Activated naive CD4-positive, alpha-beta T cell treated with anti-CD3 and anti-CD28 coated beads, Interleukin-2, amount 50 U/mL, for 72 hours (primary cell): Measurements from ENCODE around the gene XXYLT1. TPM values are rescaled to one million over a fixed set of nuclear protein-coding genes. Genes with fewer than 3 reads are reported as not detected.

Experiments used
- ATAC-seq, 2 donors: fragments of 150-1000 bp; cut with Tn5 transposase; 2 replicates each; pipeline ENCODE4 v1.10.0; 2021; ENCODE audit warnings: mild to moderate bottlenecking in 2 of 2, moderate library complexity in 2 of 2
- DNase-seq, 2 donors: peaks; one replicate each; pipeline ENCODE4 v3.0.0; 2021 to 2022; ENCODE audit warnings: low spot score in 2 of 2
- H3K27ac Mint-ChIP-seq, 2 donors: one replicate each; pipeline ENCODE4 v1.8.0; 2022; ENCODE audit warnings: mild to moderate bottlenecking in 2 of 2, mixed read lengths in 2 of 2
- H3K36me3 Mint-ChIP-seq, 2 donors: one replicate each; pipeline ENCODE4 v1.8.0; 2022; ENCODE audit warnings: mixed read lengths in 2 of 2
- H3K9me3 Mint-ChIP-seq, 2 donors: one replicate each; pipeline ENCODE4 v1.8.0; 2022; ENCODE audit warnings: mixed read lengths in 2 of 2
- total RNA-seq, 2 donors: library from RNA; stranded (reverse); gene quantifications; one replicate each; pipeline ENCODE4 v1.2.3, GENCODE V29; 2022

Gene XXYLT1
- total RNA-seq, 2 donors from 2014 or later: 3.4 to 6.1 TPM

DNA sequence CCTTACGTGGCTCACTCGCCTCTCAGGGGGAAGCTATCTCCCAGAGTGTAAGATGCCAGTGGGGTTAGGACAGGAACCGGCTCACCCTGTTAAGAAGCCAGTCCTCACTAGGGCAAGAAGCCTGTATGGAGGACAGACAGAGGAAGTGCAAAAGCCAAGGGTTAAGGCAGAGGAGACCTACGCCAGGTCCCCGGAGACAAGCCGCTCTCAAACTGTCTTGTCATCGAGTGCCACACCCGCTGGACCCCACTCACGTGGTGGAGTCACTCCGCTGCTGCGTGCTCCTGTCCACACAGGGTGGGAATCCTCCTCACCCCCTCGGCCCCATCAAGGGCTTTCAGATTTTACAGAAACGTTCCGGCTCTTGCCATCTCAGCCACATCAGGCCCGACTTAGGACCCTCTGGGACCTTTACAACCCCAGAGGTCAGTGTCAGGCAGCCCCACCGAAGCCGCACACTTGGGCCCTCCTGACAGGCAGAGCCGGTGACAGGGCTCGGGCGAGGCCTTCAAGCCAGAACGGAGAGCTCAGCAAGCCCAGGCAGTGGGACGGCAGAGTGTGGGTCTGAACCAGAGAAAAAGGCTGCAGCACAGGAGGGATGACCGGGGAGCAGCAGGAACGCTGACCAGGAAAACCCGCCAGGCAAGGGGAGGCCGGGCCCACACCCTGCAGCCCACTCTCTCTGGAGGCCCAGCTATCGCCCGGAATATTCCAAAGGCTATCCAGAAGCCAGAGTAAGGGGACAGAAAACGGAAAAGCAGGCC lies 61.7 kb downstream of the XXYLT1 start:
- peaks cover 0 to 4% of the 10 kb centered on the region in 2 donors for H3K9me3 Mint-ChIP-seq
- DNase-seq (no peak), ATAC-seq (no peak)
- no peaks in the 10 kb centered on the region for H3K36me3 Mint-ChIP-seq
- H3K27ac Mint-ChIP-seq: no peak overlapping the region

DNA sequence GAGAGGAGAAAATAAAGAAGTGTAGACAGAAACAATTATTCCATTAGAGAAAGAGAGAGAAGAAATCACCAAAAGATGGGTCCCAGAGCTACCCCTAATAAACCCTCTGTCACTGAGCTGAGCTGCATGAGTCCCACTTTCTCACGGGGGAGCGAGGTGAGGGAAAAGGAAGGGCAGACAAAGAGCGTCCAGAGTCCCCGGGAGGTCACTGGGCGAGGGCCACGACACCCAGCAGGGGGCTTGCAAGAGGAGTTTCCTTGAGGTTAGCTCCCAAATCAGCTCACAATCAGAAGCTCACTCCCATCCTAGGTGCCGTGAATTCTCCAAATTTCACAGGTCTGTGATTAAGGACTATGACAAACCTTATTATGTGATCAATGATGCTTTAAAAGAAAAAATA lies 62.3 kb downstream of the XXYLT1 start:
- Mint-ChIP-seq H3K9me3 (peaks cover 0 to 4% of the 10 kb centered on the region in 2 donors), H3K36me3 (no peaks in the 10 kb centered on the region), H3K27ac (peak overlapping the region in 1 of 2 donors; percentile 17)
- DNase-seq (no peak), ATAC-seq (no peak)

DNA sequence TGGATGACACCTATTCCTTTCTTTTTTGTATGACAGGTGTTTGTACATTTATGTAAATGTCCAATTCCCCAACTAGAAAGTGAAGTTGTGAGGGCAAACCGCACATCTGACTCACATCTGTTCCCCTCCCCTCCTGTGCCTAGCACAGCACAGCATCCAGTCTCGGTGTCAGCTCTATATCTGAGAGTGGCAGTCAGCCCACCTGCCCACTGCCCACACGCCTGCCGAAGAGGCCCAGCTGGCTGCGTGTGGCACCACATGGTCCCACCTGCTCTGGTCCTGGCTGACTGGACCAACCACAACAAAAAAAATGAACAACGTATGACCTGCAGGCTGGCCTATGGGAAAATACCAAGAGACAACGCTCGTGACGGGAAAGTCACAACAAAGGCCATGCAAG lies 62.8 kb downstream of the XXYLT1 start:
- H3K36me3 Mint-ChIP-seq: no peaks in the 10 kb centered on the region
- H3K9me3 Mint-ChIP-seq: peaks cover 0 to 4% of the 10 kb centered on the region in 2 donors
- ATAC-seq (peak; percentile 58 to 84), DNase-seq (no peak)
- H3K27ac Mint-ChIP-seq: peak overlapping the region in 1 of 2 donors; percentile 17

DNA sequence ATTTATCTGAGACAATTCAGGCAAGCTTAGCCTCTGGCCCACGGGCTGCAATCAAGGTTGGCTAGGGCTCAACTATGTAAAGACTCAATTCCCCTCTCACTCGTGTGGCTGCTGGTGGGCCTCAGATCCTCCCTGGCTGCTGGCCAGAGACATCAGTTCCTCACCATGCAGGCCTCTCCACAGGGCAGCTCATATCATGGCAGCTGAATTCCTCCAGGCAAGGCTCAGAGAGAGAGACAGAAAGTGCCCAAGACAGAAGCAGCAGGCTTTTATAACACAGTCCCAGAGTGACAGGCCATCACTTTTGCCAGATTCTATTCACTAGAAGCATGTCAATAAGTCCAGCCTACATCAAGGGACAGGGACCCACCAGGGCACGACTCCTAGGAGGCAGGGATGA lies 63.2 kb downstream of the XXYLT1 start:
- H3K9me3 Mint-ChIP-seq: peaks cover 0 to 4% of the 10 kb centered on the region in 2 donors
- no peak overlapping the region for H3K27ac Mint-ChIP-seq
- ATAC-seq (peak in 1 of 2 donors; percentile 43), DNase-seq (no peak)
- no peaks in the 10 kb centered on the region for H3K36me3 Mint-ChIP-seq

DNA sequence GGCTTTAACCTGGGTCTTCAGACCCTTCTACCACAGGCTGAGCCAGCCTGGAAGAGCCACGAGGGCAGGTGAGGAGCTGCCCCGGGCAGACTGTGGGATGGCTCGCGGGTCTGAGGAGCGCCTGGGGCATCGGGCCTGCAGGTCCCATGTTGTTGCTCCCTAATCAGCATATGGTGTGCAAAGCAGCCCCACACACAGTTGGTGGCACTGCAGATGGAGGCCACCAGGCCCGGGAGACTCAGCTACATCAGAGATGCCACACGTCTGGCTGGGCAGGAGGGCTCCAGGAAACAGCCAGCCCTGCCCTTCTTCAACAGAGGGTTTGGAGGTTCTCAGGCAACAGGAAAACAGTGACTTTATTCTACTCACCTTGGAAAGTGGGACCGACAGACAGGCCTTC lies 63.9 kb downstream of the XXYLT1 start:
- Mint-ChIP-seq H3K27ac (no peak overlapping the region), H3K36me3 (no peaks in the 10 kb centered on the region), H3K9me3 (peaks cover 0 to 4% of the 10 kb centered on the region in 2 donors)
- DNase-seq: no peak
- ATAC-seq: no peak

DNA sequence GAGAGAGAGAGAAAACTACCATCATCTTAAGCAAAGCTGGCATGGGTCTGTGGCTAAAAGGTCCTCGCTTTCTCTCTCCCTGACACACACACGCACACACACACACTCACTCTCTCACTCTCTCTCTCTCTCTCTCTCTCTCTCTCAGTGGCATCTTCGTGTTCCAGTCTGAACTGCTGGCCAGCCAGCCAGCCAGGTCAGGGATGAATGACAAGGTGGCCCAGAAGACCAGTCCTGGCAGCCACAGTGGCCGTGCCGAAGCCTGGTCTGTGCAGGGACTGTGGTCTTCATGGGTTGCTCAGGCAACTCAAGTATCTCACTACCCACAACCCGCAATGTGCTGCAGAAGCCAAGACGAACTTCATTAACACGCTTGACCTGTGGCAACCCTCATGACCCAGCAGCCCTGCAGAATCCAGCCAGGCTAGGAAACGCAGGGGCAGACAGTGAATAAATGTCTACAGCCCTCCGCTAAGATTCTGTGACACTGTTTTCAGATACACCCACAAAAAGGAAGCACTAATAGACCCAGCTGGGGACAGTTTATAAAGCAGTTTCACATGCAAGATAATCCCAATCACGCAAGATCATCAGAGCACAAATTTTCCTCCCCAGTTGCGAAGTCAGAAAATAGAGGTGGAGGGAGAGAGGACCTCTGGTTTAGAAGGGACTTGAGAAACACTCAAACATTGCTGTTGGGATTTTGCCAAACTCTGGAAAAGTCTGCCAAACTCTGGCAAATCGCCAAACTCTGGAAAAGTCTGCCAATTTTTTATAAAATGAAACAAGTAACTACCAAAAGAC lies 66.4 kb downstream of the XXYLT1 start:
- DNase-seq (no peak), ATAC-seq (no peak)
- no peaks in the 10 kb centered on the region for H3K36me3 Mint-ChIP-seq
- H3K9me3 Mint-ChIP-seq: no peaks in the 10 kb centered on the region
- H3K27ac Mint-ChIP-seq: no peak overlapping the region

DNA sequence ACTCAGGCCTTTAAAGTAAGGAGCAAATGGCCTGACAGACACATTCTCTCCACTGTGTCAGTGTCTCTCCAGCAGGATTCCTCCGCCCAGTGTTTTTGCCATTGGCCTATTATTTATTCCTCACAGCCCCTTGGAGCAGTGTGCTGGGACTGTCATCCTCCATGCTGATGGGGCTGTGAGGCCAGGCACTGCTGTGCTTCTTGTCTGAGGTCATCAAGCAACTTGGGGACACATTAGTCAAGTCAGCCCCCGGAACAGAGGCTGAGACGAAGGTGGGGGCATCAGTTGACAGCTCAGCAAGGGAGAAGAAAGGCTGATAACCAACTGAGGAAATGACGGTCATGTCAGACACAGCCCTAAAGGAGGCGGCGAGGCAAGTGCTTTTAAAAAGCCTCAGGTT lies 67.4 kb downstream of the XXYLT1 start:
- peak in 1 of 2 donors; percentile 22 for ATAC-seq
- DNase-seq: no peak
- H3K9me3 Mint-ChIP-seq: no peaks in the 10 kb centered on the region
- H3K36me3 Mint-ChIP-seq: no peaks in the 10 kb centered on the region
- H3K27ac Mint-ChIP-seq: no peak overlapping the region

DNA sequence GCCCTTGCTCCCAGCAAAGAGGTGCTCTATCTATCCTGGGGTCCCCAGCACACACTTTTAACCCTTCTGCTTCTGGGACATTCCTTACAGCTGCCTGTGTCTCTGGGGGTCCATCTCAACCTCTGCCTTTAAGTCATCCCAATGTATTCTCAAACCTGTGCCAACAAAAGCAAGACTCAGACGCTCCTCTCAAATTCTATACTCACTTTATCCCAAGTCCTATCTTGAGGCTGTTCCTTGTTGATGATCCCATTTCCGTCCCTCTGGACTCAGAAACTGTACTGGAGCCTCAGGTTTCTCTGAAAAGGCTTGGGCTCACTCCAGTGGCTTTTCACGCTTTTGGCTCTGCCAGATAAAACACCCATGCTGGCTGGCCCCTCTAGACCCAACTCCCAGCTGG lies 69.7 kb downstream of the XXYLT1 start:
- H3K9me3 Mint-ChIP-seq: no peaks in the 10 kb centered on the region
- no peak overlapping the region for H3K27ac Mint-ChIP-seq
- ATAC-seq (no peak), DNase-seq (no peak)
- no peaks in the 10 kb centered on the region for H3K36me3 Mint-ChIP-seq

DNA sequence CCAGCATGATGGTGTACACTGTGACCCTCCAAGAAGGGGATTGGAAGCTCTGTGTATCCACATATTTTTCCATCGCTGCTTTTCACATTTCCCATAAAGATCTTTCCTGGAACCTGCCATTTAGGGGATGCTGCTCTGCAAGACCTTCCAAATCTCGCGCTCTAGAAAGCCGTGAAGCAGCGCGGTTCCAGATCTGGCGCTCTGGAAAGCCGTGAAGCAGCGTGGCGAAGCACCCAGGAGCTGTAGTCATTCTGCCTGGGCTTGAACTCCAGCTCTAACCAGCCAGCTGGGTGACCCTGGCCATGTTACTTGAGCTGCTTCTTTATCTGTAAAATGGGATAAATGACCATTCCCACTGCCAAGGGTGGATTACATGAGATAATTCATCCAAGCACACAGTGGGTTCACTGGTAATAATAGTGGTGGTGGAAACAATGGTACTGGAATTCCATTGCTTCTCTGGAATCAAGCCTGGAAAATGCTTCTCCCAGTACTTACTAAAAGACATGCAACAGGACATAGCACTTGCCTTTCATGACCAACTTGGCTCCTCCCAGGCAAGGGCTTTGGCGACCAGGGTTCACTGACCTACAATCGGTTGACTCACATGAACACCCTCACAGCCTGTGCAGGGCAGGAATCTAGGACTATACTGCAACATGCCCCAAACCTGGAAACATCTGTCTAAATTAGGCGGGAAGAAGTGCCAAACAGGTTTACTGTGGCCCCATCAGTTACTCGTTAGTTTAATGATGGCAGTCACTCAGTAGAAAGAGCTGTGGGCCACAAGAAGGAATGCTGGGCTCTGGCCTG lies 70.7 kb downstream of the XXYLT1 start:
- Mint-ChIP-seq H3K36me3 (no peaks in the 10 kb centered on the region), H3K9me3 (no peaks in the 10 kb centered on the region), H3K27ac (no peak overlapping the region)
- DNase-seq (no peak), ATAC-seq (no peak)

DNA sequence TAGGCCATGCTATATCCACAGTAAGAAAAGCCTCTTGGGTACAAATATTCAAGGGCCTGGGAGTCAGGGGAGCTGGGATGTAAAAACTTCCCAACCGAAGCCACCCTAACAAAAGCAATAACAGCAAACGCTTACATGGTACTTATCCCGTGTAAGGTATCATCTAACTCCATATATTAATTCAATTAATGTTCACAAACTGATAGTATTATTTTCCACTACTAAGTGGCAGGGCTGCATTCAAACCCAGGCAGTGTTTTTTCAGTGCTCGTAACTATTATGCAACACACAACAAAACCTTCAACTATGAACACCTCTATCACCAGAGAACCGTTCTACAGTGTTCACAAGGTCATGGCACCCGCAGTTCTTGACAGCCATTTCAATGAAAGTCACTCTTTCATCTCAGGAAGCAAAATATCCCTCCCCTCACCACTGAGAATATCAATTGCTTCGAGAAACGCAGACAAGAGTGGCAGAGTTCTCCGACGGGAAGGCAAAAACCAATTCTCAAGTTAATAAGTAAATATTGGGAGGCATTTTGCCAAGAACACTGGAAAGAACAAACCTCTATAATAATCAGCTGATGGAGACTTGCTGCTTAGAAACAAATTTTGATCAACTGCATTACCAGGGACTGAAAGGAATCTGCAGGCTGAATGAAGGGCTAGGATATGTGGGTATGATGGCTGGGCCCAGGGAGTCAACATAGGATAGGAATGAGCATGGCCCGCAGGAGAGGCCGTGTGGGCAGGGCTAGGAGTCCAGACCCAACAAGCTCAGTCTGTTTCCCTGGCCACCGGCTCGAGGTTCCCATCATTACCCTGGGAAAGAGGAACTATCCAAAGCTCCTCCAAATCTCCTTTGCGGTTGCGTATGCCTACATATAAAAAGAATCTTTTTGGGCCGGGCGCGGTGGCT lies 72.3 kb downstream of the XXYLT1 start:
- Mint-ChIP-seq H3K27ac (no peak overlapping the region), H3K9me3 (no peaks in the 10 kb centered on the region), H3K36me3 (no peaks in the 10 kb centered on the region)
- DNase-seq (no peak), ATAC-seq (no peak)

DNA sequence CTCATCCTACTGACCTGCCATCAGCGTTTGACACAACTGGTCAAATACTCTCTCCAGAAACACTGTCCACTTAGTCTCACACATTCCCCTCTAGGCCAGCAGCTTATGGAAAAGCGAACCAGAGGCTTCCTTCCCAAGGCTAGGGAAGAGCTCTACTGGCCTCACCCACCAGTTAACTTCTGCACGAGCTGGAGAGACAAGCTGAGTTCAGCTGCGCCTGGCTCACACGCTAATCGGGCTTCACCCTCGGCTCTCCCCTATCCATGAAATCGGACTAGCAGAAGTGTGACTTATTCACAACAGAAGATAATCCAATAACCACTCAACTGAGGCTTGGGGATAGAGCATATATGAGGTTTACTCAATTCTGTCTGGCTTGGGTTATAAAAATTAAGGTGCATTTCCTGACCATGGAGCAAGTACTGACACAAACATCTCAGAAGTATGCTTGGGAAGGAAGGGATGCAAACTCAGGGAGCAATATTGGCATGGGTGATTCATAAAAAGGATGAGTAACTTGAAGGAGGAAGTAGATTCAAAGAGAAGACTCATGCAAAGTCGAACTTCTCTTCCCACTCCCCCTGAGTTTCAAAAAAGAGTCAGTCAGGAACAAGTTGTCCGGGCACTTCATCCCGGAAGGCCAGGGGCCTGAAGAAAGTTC lies 73.1 kb downstream of the XXYLT1 start:
- Mint-ChIP-seq H3K36me3 (no peaks in the 10 kb centered on the region), H3K27ac (no peak overlapping the region), H3K9me3 (no peaks in the 10 kb centered on the region)
- DNase-seq (no peak), ATAC-seq (no peak)

DNA sequence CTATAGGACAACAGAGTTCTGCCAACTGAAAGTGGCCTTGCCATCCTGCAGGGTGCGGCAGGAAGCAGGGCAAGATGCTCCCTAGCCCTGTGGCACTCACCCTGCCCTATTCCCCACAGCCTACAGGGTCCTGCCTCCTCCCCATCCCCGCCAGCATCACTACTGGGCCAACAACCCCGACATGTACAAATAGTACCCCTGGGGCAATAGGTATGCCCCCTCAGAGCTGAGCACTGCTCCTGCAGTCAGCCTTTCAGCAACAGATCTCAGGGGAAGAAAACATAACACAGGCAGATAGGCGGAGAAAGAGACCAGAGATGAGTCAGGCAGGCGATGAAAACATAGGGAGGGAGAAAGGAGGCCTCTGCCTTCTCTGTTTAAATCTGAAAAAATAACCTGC lies 74.7 kb downstream of the XXYLT1 start:
- peaks cover 0 to 7% of the 10 kb centered on the region in 2 donors for H3K9me3 Mint-ChIP-seq
- peaks cover 0 to 7% of the 10 kb centered on the region in 2 donors for H3K36me3 Mint-ChIP-seq
- no peak for DNase-seq
- no peak overlapping the region for H3K27ac Mint-ChIP-seq
- ATAC-seq: no peak

DNA sequence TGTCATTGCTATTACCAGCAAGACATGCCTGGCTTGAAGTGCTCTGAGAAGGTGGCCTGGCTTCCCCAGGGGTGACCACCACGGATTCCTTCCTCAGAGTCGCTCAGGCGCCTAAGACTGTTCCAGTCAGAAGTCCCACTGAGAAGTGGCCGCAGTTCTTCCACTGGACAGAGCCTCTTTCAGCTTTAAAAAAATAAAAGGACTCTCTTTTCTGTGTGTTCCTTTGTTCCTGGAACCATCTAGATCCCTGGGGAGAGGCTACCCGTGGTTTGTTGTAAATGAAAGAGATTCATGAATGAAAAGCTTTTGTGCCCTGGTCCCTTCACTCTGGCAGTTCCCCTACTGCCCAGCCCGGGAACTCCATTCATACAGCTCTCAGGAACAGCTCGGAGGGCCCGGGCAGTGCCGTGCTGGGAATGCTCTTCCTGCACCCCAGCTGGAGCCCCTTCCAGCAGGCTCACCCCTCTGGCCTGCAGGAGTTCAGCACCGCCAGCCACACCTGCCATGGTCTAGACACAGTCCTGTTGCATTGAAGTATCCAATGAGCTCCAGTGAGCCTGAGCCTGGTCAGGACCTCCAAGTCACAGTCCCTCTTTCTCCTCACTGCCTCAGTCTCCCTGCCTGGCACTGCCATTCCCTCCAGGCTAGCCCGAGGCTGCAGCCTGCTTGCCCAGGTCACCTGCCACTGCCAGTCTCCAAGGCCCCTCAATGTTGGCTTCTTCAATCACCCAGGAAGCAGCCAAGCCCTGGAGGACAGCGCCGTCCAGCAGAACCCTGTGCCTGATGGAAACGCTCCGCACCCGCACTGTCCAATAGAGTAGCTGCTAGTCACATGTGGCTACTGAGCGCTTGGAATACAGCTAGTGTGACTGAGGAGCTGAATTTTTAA lies 75.4 kb downstream of the XXYLT1 start:
- H3K36me3 Mint-ChIP-seq: peaks cover 0 to 12% of the 10 kb centered on the region in 2 donors
- H3K9me3 Mint-ChIP-seq: peaks cover 0 to 10% of the 10 kb centered on the region in 2 donors
- no peak for DNase-seq
- no peak for ATAC-seq
- H3K27ac Mint-ChIP-seq: no peak overlapping the region

DNA sequence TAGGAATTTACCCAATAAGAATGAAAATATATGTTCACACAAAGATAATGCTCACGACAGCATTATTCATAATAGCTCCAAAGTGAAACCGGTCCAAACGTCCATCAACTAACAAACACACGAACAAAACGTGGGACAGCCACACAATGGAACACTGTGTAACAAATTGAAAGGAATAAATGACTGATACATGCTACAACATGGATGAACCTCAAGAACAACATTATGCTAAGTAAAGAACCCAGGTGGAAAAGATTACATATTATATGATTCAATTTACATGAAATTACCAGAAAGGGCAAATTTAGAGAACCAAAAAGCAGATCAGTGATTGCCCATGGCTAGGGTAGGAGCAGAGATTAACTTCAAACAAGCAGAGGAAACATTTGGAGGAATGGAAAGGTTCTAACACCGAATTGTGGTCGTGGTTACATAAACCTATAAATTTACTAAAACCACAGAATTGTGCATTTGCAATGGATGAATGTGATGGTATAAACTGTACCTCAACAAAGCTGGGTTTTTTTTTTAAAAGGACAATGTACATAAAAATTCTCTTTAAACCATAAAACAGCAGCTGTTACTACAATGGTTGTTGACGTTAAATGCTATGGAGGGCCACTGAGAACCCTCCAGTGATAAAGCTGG lies 76.3 kb downstream of the XXYLT1 start:
- Mint-ChIP-seq H3K9me3 (peaks cover 0 to 10% of the 10 kb centered on the region in 2 donors), H3K36me3 (peaks cover 0 to 12% of the 10 kb centered on the region in 2 donors), H3K27ac (peak overlapping the region; percentile 17 to 53)
- ATAC-seq: peak; percentile 52 to 89
- DNase-seq: no peak
